ENCODE data around the gene IGFL3.
A peak's percentile ranks its signal among the peaks of the same experiment; 100 is the strongest.
"Not testable (repeated sequence)": the region's sequence is repeated elsewhere in the genome, so short reads cannot be mapped to it uniquely, and the experiment has no call there.

Gene IGFL3

DNA sequence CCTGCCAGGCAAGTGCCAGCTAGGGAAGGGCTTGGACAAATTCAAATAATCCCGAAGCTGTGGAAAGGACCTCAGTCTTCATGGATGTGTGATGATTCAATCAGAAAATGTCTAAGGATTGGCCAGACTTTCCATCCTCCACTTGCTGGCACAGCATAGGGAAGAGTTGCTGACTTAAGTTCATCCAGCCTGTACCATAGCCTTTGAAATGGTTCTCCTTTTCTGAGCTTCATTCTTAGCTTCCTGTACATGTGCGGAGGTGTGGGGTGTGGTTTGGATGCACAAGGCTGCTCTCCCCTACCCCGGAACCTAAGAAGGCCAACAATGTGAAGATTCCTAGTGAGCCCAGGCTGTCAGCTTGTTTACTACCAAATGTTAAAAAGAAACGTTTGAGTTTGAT, 959 bp upstream of the IGFL3 start:
- no peak for DNase-seq (ENCODE audit: low spot score)

GRCh38 chr19:46118136-46118535, 6.4 kb downstream of the IGFL3 start:
- DNase-seq (ENCODE audit: low spot score): no peak

DNA sequence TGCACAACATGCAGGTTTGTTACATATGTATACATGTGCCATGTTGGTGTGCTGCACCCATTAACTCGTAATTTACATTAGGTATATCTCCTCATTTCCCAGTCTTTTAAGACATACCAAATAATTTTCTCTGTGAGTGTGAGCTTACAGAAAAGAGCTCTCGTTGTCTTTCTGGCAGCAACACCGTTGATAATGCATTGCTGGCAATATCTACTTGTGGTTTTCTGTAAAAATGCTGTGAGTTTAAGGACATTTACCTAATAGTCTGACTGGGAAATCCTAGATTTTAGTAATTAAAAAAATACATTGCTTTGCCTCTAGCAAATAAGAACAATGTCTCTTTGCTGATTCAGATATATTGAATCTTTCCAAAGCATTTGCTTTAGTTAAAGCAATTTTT, 8.4 kb downstream of the IGFL3 start:
- no peak for DNase-seq (ENCODE audit: low spot score)

DNA sequence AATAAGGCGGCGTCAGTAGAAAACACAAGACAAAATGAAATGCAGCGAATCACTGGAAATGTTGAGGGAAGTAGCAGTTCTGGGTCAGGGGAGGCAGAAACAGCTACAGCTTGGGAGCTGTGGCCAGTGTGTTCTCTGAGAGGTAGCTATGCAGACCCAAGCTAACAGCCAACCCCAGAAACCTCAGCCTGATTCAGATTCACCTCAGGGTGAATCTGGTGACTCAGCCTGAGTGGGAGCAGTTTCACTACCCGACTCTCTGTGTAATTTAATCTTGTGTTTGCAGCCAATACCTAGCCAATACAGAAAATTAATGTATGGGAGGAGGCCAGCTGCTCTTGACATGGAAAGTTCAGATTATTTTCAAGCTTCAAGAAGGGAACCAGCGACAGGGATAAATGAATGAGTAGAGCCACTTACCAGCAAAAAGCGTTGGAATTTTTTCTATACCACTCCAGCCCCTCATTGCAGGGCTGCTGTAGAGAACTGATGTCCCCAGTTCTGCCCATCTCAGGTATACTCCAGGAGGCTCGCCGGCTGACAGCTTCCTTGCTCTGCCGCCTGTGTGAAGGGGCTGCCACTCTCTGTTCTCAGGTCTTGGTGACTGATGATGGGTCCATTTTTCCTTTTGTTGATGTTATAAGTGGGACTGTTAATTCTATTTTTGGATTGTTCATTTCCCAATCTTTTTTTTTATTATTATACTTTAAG, 8.9 kb downstream of the IGFL3 start:
- DNase-seq (ENCODE audit: low spot score): no peak

DNA sequence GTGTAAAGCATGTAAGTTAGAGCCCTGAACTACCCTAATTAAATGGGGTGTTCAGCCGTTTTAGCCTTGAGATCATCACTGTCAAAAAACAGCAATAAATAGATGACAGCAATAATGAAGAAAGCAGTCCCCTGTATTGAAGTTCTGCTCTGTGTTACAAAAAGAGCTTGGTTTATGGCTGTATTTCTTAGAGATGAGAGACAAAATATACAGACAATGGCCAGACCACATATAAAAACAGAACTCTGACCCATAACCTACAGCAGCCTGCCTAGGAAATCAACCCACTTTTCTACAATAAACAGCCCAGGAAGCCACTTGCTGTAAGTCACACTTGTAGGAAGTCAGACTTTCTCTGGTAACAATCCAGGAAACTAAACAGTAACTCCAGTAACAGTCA, 10.8 kb downstream of the IGFL3 start:
- no peak for DNase-seq (ENCODE audit: low spot score)

DNA sequence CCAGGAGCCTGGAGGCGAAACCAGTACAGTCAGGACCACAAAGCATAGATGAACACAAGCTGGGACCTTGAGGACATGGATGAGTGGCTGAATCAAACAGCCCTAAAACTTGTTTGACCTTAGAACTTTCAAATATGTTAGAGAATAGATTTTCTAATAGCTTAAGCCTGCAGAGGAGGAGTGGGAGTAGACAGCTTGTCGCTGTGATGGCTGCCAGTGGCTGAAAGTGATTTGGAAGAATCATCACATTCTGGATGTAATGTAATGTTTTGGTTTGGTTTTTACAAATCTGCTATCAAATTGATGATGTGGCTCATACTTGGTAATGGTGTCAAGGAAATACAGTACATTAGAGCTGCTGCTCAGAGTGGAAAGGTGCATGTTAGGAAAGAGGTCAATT, 12.0 kb downstream of the IGFL3 start:
- DNase-seq (ENCODE audit: low spot score): no peak

DNA sequence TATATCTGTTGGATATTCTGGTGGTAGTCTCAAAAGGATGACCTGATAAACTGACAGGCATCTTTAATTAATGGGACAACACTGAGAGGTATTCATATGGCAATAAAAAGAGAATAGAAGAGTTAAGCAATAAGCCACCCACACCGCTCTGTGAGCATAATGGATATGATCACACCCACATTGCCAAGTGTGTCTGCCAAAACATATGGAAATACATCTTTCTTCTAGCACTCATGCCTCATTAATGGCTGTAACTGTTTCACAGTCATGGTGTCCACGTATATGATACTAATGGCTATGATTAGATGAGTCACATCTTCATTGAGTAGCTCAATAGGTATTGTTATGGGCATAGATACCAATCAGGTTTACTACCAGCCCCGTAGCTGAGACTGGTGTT, 13.1 kb downstream of the IGFL3 start:
- no peak for DNase-seq (ENCODE audit: low spot score)

GRCh38 chr19:46109876-46110275, 14.6 kb downstream of the IGFL3 start:
- no peak for DNase-seq (ENCODE audit: low spot score)

DNA sequence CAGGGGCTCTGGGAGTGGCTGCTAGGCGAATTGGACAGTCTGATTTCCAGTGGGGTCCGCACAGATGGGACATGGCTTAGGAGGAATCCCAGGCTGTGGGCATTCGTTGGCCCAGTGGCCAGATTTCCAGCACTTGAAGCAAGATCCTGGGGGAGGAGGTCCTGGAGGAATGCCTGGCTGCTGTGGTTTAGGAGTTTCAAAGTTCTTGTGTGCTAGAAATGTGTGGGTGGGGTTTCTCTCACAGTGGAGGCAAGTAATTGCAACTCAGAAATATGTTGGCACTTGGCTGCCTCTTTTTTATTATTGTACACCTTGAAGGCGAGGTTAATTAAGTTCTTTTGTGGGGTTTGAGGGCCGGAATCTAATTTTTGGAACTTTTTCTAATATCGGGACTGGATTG, 17.1 kb downstream of the IGFL3 start:
- DNase-seq (ENCODE audit: low spot score): no peak

DNA sequence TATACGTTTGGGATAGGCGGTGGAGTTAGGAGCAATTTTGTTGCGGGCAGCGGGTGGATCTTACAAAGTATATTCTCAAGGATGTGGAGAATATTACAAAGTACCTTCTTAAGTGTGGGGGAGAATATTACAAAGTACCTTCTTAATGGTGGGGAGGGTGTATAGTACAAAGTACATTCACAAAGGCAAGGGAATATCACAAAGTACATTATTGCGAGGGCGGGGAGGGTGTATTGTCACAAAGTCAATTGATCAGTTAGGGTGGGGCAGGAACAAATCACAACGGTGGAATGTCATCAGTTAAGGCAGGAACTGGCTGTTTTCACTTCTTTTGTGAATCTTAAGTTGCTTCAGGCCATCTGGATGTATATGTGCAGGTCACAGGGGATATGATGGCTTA, 22.2 kb downstream of the IGFL3 start:
- DNase-seq (ENCODE audit: low spot score): not testable (repeated sequence)

- DNase-seq (ENCODE audit: low spot score): no peak
These were observed 23.2 kb downstream of the IGFL3 start for GRCh38 chr19:46101293-46101692.

GRCh38 chr19:46100344-46100743, 24.1 kb downstream of the IGFL3 start:
- no peak for DNase-seq (ENCODE audit: low spot score)

DNA sequence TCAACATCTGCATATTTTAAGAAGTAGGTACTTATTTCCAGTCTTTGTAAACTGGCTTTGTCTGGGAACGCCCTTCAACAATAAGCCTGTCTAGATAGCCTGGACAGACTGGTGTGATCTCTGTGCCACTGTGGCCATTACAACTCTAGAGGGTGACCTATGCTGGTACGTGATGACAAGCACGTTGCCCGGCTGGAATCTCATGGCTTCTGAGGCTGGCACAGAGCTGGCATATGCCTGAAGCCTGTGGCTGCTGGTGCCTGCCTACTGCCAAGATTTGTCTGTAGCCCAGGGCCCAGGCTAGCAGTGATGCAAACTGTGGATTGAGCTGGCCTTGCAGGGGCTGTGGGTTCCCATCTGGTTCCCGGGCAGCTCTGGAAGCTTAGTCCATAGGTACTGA, 34.0 kb downstream of the IGFL3 start:
- DNase-seq (ENCODE audit: low spot score): no peak

DNA sequence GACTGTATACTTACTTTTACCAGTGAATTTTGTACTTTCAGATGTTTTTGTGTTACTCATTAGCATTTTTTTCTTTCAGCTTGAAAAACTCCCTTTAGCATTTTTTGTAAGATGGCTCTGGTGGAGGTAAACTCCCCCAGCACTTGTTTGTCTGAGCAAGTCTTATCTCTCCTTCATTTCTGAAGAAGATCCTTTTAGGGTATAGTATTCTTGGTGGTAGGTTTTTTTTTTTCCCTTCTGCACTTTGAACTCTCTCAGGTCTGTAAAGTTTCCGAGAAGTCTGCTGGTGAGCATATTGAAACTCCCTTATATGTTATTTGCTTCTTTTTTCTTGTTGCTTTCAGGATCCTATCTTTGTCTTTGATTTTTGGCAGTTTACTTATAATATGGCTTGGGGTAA, 35.1 kb downstream of the IGFL3 start:
- DNase-seq (ENCODE audit: low spot score): no peak

DNA sequence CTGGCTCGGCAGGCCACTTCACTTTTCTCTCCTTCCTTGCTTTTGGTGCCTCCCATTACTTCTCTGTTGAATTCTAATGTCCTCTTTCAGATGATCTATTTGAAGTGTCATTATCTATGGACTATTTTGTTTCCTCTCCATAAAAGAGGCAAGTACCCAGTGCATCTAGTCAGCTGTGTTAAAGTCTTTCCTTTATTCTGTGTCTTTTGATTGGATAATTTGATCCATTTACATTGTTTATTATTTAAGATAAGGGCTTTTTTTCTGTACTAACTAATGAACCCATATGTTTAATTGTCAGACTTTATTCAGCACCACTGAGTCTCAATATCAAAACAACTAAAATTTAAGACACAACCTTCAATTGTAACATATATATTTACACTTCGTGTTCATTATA, 36.4 kb downstream of the IGFL3 start:
- DNase-seq (ENCODE audit: low spot score): no peak

DNA sequence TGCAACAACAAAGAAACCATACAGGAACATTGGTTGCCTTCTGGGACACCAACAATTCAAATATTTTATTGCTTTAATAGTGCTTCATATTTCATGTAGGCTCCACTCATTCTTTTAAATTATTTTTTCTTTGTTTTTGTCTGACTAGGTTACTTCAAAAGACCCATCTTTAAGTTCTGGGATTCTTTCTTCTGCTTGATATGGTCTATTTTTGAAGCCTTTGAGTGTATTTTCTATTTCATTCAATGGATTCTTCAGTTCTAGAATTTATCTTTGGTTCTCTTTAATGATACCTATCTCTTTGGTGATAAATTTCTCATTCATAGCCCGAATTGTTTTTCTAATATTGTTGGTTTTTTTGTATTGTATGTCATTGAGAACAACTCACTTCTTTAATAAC, 38.6 kb downstream of the IGFL3 start:
- DNase-seq (ENCODE audit: low spot score): no peak

GRCh38 chr19:46082728-46083050, 41.8 kb downstream of the IGFL3 start:
- no peak for DNase-seq (ENCODE audit: low spot score)

DNA sequence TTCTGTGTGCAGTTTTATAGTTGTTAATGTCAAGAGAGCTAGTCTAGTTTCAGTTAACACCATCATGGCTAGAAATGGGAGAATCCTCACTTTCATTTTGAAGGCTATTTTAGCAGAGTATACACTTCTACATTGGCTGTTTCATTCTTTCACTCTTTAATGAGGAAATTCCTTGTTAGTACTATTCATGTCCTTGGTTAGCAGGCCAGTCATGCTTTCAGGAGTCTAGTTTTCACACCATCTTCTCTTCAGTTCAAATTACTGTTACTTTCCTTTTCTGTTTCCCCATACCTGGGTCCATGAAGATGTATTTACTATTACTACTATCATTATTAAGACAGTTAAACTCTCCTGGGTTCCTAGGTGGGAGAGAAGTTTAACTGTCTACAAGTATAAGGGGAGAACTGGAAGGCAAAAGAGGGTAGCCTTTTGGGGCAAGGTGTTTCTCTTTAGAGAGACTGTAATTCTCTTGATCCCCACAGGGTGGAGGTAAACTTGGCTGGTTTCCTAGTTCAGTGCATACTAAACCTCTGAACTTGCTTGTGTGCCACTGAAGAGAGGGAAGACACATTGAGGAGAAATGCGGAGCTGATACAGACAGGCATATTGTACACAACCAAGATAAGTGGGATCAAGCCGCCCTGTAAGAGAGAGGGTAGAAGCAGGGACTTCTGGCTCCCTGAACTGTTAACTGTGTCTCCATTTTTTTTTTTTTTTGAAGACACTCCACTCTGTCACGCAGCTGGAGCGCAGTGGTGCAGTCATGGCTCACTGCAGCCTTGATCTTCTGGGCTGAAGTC, 42.4 kb downstream of the IGFL3 start:
- DNase-seq (ENCODE audit: low spot score): peak; percentile 51

DNA sequence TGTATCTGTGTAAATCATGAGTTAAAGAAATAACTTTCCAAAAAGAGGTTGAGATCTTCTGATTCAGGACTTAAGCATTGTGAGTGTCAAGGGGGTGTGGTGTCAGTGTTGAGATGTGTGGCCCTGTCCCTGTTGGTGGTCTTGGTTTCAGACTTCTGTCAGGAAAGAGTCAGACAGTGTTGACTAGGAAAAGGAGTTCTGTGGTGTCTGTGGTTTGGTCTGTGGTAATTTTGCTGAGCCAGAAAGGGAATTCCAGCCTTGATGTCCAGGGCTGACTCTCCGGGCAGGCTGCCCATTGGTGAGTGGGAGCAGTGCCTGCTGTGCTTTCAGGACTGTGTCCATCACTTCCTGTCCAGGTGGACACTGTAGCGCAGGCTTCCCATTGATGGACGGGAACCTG, 43.9 kb downstream of the IGFL3 start:
- DNase-seq (ENCODE audit: low spot score): no peak

DNA sequence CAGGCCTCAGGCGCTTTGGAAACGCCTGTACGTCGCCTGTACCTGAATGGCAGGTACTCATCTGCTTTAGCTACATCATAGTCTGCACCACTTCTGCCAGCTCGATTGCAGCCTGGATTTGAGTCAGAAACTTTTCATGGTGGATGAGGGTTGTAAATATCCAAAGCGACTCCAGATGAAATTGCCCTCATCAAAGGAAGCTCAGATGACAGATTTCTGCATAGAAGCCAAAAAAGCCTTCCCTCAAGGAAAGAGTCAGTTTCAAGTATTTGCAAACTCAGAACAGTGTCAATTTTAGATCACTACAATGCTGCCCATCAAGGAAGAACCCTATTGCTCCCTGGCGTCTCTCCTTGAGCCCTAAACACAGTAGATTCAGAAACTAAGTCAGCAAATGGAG, 44.9 kb downstream of the IGFL3 start:
- DNase-seq (ENCODE audit: low spot score): no peak

DNA sequence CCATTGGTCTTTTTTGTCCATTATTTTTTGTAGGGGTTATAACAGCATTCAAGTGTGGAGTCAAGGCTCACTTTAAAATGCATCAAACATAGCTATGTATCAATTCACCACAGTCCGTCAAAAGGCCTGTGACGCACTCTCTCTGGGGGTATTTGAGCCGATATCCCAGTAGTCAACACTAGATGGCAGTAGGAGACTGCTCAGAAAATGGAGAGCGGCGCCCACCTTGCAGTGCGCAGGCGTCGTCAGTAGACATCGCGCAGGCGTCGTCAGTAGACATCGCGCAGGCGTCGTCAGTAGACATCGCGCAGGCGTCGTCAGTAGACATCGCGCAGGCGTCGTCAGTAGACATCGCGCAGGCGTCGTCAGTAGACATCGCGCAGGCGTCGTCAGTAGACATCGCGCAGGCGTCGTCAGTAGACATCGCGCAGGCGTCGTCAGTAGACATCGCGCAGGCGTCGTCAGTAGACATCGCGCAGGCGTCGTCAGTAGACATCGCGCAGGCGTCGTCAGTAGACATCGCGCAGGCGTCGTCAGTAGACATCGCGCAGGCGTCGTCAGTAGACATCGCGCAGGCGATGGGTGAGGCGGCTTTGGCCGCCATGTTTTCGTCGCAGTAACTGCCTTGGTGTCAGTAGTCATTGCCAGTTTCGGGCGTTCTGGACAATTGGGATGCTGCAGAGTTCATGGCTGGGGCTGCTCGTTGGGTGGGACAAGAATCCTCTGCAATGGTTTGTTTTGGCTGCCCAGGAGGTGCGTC, 45.7 kb downstream of the IGFL3 start:
- peak; percentile 36 for DNase-seq (ENCODE audit: low spot score)

DNA sequence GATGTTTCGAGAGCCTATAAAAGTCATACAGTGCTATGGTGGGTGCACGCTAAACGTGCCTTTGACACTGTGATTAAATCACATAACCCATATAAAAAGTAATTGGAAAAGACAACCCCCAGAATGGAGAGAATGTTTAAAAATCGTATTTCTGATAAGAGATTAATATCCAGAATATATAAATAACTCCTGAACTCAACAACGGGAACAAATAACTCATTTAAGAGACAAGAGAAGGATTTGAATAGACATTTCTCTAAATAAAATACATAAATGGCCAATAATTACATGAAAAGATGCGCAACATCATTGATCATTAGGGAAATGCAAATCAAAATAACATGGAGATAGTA, 46.7 kb downstream of the IGFL3 start:
- DNase-seq (ENCODE audit: low spot score): no peak

Measured in HuH-7.5 (cell line).